Transverse colon (tissue), 4 donors: ENCODE data around the gene TFAM. TPM values are rescaled to one million over a fixed set of nuclear protein-coding genes. Genes with fewer than 3 reads are reported as not detected.

Source experiments
- DNase-seq: peaks from one replicate; pipeline ENCODE4 v3.0.0-alpha.2; 2019
- H3K27ac ChIP-seq, 4 donors: fragments of 200-600 bp; sonication (generic); 2 replicates each; pipeline ENCODE4 v1.5.1; 2016 to 2018; ENCODE audit warnings: inconsistent platforms in 4 of 4
- H3K27me3 ChIP-seq: fragments of 200-600 bp; sonication (generic); 2 replicates; pipeline ENCODE4 v1.5.1; 2017; ENCODE audit warnings: inconsistent platforms
- H3K36me3 ChIP-seq, 4 donors: fragments of 200-600 bp; sonication (generic); 2 replicates each; pipeline ENCODE4 v1.5.1; 2017 to 2019; ENCODE audit warnings: inconsistent platforms in 4 of 4
- H3K4me1 ChIP-seq, 4 donors: fragments of 200-600 bp; sonication (generic); 2 replicates each; pipeline ENCODE4 v1.5.1; 2017 to 2020; ENCODE audit warnings: inconsistent platforms in 4 of 4
- H3K4me3 ChIP-seq, 4 donors: fragments of 200-600 bp; sonication (generic); 1 replicate in 1 of 4; 2 replicates in 3 of 4; pipeline versions ENCODE4 v1.5.1 to v1.6.1; 2017 to 2019; ENCODE audit warnings: inconsistent platforms in 4 of 4
- H3K9me3 ChIP-seq, 2 donors: fragments of 200-600 bp; sonication (generic); 2 replicates each; pipeline ENCODE4 v1.5.1; 2017 to 2019; ENCODE audit warnings: inconsistent platforms in 2 of 2
- CTCF ChIP-seq, 5 experiments: fragments of 200-600 bp in 3 of 5; fragments of 450-650 bp in 2 of 5; sonication (generic) in 3 of 5; IDR thresholded peaks; 1 replicate in 2 of 5; 2 replicates in 3 of 5; pipeline ENCODE4 v1.5.1; 2016 to 2017; ENCODE audit warnings: antibody characterized with exemption in 5 of 5, inconsistent platforms in 3 of 5, mild to moderate bottlenecking in 2 of 5, moderate library complexity in 1 of 5
- EP300 ChIP-seq: sonication (generic); formaldehyde crosslinking; IDR thresholded peaks from one replicate; pipeline ENCODE4 v1.6.1; 2017; ENCODE audit warnings: antibody characterized with exemption, low read depth
- POLR2A ChIP-seq: fragments of 450-650 bp; IDR thresholded peaks from one replicate; pipeline ENCODE4 v1.6.1; 2016; ENCODE audit warnings: antibody characterized with exemption, mild to moderate bottlenecking, moderate library complexity
- POLR2AphosphoS5 ChIP-seq, 3 donors: sonication (generic); formaldehyde crosslinking; IDR thresholded peaks; one replicate each; pipeline ENCODE4 v1.6.1; 2016; ENCODE audit warnings: antibody characterized with exemption in 3 of 3
- WGBS, 2 donors: methylation state at CpG; one replicate each; pipeline ENCODE4 v1.1.5; 2018; ENCODE audit warnings: low coverage in 1 of 2; 5-methylcytosine and 5-hydroxymethylcytosine counted together
- in situ Hi-C, 4 donors: fragments of 200-750 bp; cut with MboI; loops; one replicate each; pipeline versions ENCODE4 v1.15.0 to v1.15.1; 2017; ENCODE audit warnings: low sequenced_read_pairs in 3 of 4, low pct_ligation_motif_present in 1 of 4, low pct_unique_long_range_greater_than_20kb in 1 of 4
- intact Hi-C: fragments of 100-400 bp; cut with DNase I; formaldehyde crosslinking; loops from one replicate; pipeline ENCODE4 v1.15.1; 2023; ENCODE audit warnings: low total_unique reads
- total RNA-seq, 4 donors: library from RNA; depleted of rRNA; stranded (reverse); fragments of >200 nt; gene quantifications; one replicate each; pipeline ENCODE4 v1.1.0, GENCODE V29; 2016

TFAM gene
- total RNA-seq, 4 donors from 2014 or later: 2.2 to 35.2 (median 15.9) TPM

GRCh38 chr10:58404001-58404400 is 18.8 kb downstream of the TFAM start:
- Histone ChIP-seq H3K36me3 (no peaks in the 10 kb centered on the region), H3K4me3 (no peak overlapping the region), H3K27ac (no peak overlapping the region), H3K4me1 (no peaks in the 10 kb centered on the region), H3K9me3 (no peaks in the 10 kb centered on the region), H3K27me3 (no peaks in the 10 kb centered on the region)
- TF ChIP-seq EP300: no peak
- TF ChIP-seq CTCF (IDR thresholded peaks at IDR 0.05): no peak
- no peak for TF ChIP-seq POLR2A
- TF ChIP-seq POLR2AphosphoS5 (IDR thresholded peaks at IDR 0.05): no peak
- DNase-seq: no peak
- whole genome bisulfite sequencing, 2 donors: 27 to 77% methylated on average over 1 to 2 of the region's 2 CpGs
- intact Hi-C loops: no loop called here
- in situ Hi-C loops: no loop called here

GRCh38 chr10:58409956-58410610 is 24.9 kb downstream of the TFAM start:
- Histone ChIP-seq H3K27me3 (no peaks in the 10 kb centered on the region), H3K36me3 (no peaks in the 10 kb centered on the region), H3K4me3 (no peak overlapping the region), H3K9me3 (no peaks in the 10 kb centered on the region), H3K4me1 (no peaks in the 10 kb centered on the region), H3K27ac (no peak overlapping the region)
- intact Hi-C loops (no loop called here), in situ Hi-C loops (no loop called here)
- DNase-seq: no peak
- 71% methylated on average over 4 of the region's 4 CpGs; no CpG with 5 or more reads in 1 of the 2 donors for WGBS, 2 donors
- TF ChIP-seq POLR2A (no peak), EP300 (no peak)

DNA sequence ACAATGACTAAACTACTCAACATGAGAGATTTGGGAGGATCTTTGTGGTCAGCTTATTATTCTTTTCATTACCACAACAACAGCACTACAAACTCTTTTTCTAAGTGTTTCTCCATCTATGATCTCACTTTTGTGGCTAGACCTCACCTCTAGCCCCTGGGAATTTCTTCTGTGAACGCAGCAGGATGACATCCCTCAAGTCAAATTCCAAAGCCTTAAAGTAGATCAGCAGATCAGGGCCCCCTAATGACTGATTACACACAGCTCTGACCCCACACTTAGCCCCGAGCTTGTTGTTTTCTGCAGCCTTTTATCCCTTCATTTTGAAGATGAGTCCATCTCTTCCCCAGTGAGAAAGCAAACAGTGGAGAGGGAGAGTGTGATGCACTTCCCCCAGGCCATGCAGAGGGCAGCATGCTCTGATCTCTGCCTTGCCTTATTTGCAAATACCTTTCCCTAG is 27.3 kb downstream of the TFAM start:
- intact Hi-C loops (no loop called here), in situ Hi-C loops (no loop called here)
- WGBS, 2 donors: 48 to 60% methylated on average over 2 of the region's 2 CpGs

GRCh38 chr10:58414270-58415041 is 29.2 kb downstream of the TFAM start:
- H3K9me3 ChIP-seq: peaks cover 0 to 2% of the 10 kb centered on the region in 2 donors
- intact Hi-C loops: no loop called here
- no peak overlapping the region for H3K27ac ChIP-seq
- DNase-seq: no peak
- no peaks in the 10 kb centered on the region for H3K36me3 ChIP-seq
- no peaks in the 10 kb centered on the region for H3K27me3 ChIP-seq
- TF ChIP-seq CTCF (IDR thresholded peaks at IDR 0.05): peak; percentile 13 to 19 (median 16)
- no peak for TF ChIP-seq POLR2A
- WGBS, 2 donors: 40 to 48% methylated on average over 2 to 5 of the region's 5 CpGs
- no peak overlapping the region for H3K4me3 ChIP-seq
- in situ Hi-C loops: no loop called here
- no peaks in the 10 kb centered on the region for H3K4me1 ChIP-seq

More for the DNA sequence above, 27.3 kb downstream of the TFAM start:
- no peak overlapping the region for H3K4me3 ChIP-seq
- no peak overlapping the region for H3K27ac ChIP-seq
- no peaks in the 10 kb centered on the region for H3K9me3 ChIP-seq
- H3K4me1 ChIP-seq: no peaks in the 10 kb centered on the region
- no peaks in the 10 kb centered on the region for H3K36me3 ChIP-seq
- DNase-seq: no peak
- no peak for TF ChIP-seq CTCF (IDR thresholded peaks at IDR 0.05)
- TF ChIP-seq EP300: no peak
- no peak for TF ChIP-seq POLR2AphosphoS5 (IDR thresholded peaks at IDR 0.05)
- TF ChIP-seq POLR2A: no peak
- H3K27me3 ChIP-seq: no peaks in the 10 kb centered on the region
